HCT116 (cell line): Measurements from ENCODE around the gene DAPK2. TPM values are rescaled to one million over a fixed set of nuclear protein-coding genes. Genes with fewer than 3 reads are reported as not detected.

ENCODE experiments used
- ATAC-seq: fragments of 200-7000 bp; cut with Tn5 transposase; 2 replicates; pipeline ENCODE4 v1.9.1; 2020; ENCODE audit warnings: mild to moderate bottlenecking, moderate library complexity
- BruUV-seq: library from RNA; stranded (reverse); fragments of 400-500 nt; replicated peaks from 2 replicates; lab custom pipeline; 2021; lab: Mats Ljungman, UMichigan
- CTCF ChIA-PET: fragments of 300-600 bp; sonication (Branson Sonifier 250); formaldehyde crosslinking; loops from one replicate; lab custom pipeline; 2021; ENCODE audit warnings: antibody characterized with exemption; lab: Charles Lee
- POLR2A ChIA-PET: fragments of 300-600, 350-600 bp; sonication (Branson Sonifier 250); formaldehyde crosslinking; loops from one replicate; lab custom pipeline; 2021; ENCODE audit warnings: antibody characterized with exemption; lab: Charles Lee
- RAD21 ChIA-PET, 2 experiments: fragments of 300-600 bp; sonication (Branson Sonifier 250); formaldehyde crosslinking; loops; one replicate each; lab custom pipeline; 2023; ENCODE audit warnings: low total read pairs in 2 of 2; ENCODE audit not compliant: uncharacterized antibody in 2 of 2, unreplicated experiment in 2 of 2, low non-redundant PET in 1 of 2; lab: Charles Lee
- DNase-seq: peaks from one replicate; pipeline ENCODE4 v3.0.0-alpha.2; 2010; ENCODE audit warnings: low read depth, low spot score
- H2AFZ ChIP-seq: fragments of 200-600 bp; shearing (Covaris generic), sonication (generic); 2 replicates; pipeline ENCODE4 v1.6.1; 2017; ENCODE audit warnings: low read depth, mixed run types, mixed read lengths, antibody characterized with exemption, low read length; ENCODE audit not compliant: poor library complexity, severe bottlenecking
- H3K27ac ChIP-seq: 2 replicates; pipeline ENCODE4 v1.5.1; 2012; ENCODE audit warnings: low read depth, low read length
- H3K27me3 ChIP-seq: fragments of 200-600 bp; sonication (generic); 2 replicates; pipeline ENCODE4 v1.6.1; 2016; ENCODE audit warnings: mixed run types, low read length, mixed read lengths; ENCODE audit not compliant: insufficient read depth
- H3K36me3 ChIP-seq, 2 experiments: fragments of 200-500 bp in 1 of 2; fragments of 200-600 bp in 1 of 2; sonication (Bioruptor generic) in 1 of 2; sonication (generic) in 1 of 2; 2 replicates each; pipeline versions ENCODE4 v1.5.1 to v1.6.1; 2014 to 2016; ENCODE audit warnings: low read length in 2 of 2, inconsistent platforms in 1 of 2, mixed read lengths in 1 of 2, mixed run types in 1 of 2; ENCODE audit not compliant: insufficient read depth in 2 of 2, control insufficient read depth in 1 of 2
- H3K4me1 ChIP-seq, 2 experiments: fragments of 200-600 bp in 1 of 2; sonication (generic) in 1 of 2; 2 replicates each; pipeline versions ENCODE4 v1.5.1 to v1.6.1; 2012 to 2017; ENCODE audit warnings: low read length in 2 of 2, inconsistent platforms in 1 of 2, mild to moderate bottlenecking in 1 of 2, mixed read lengths in 1 of 2, mixed run types in 1 of 2, moderate library complexity in 1 of 2; ENCODE audit not compliant: insufficient read depth in 2 of 2, control insufficient read depth in 1 of 2
- H3K4me2 ChIP-seq: fragments of 200-600 bp; sonication (generic); 2 replicates; pipeline ENCODE4 v1.6.1; 2017; ENCODE audit warnings: mixed run types, low read length, mixed read lengths
- H3K4me3 ChIP-seq, 2 experiments: fragments of 200-600 bp in 1 of 2; sonication (generic) in 1 of 2; replicated peaks in 1 of 2; 2 replicates each; pipeline ENCODE4 v1.5.1; 2011 to 2016; ENCODE audit warnings: low read length in 2 of 2, control low read depth in 1 of 2, low read depth in 1 of 2, mild to moderate bottlenecking in 1 of 2, mixed read lengths in 1 of 2, mixed run types in 1 of 2
- H3K79me2 ChIP-seq: fragments of 200-600 bp; sonication (generic); 2 replicates; pipeline ENCODE4 v1.6.1; 2017; ENCODE audit warnings: mild to moderate bottlenecking, mixed run types, low read length, moderate library complexity, mixed read lengths; ENCODE audit not compliant: insufficient read depth
- H3K9ac ChIP-seq: fragments of 200-600 bp; sonication (generic); 2 replicates; pipeline ENCODE4 v1.6.1; 2016; ENCODE audit warnings: low read length, mixed read lengths
- H3K9me2 ChIP-seq: fragments of 200-600 bp; sonication (generic), shearing (Covaris generic); 2 replicates; pipeline ENCODE4 v1.6.1; 2017; ENCODE audit warnings: mixed run types, mild to moderate bottlenecking, moderate library complexity; ENCODE audit not compliant: insufficient read depth
- H3K9me3 ChIP-seq, 2 experiments: fragments of 200-500 bp in 1 of 2; fragments of 200-600 bp in 1 of 2; sonication (Bioruptor generic) in 1 of 2; sonication (generic) in 1 of 2; 2 replicates each; pipeline ENCODE4 v1.6.1; 2014 to 2017; ENCODE audit warnings: low read length in 2 of 2, mixed read lengths in 2 of 2, inconsistent platforms in 1 of 2, low read depth in 1 of 2, mild to moderate bottlenecking in 1 of 2, mixed run types in 1 of 2, moderate library complexity in 1 of 2; ENCODE audit not compliant: control insufficient read depth in 1 of 2, insufficient read depth in 1 of 2
- H4K20me1 ChIP-seq: fragments of 200-600 bp; sonication (generic), shearing (Covaris generic); 2 replicates; pipeline ENCODE4 v1.6.1; 2017; ENCODE audit warnings: mixed run types, mild to moderate bottlenecking, moderate library complexity; ENCODE audit not compliant: insufficient read depth
- CTCF ChIP-seq, 3 experiments: fragments of 200-600 bp in 1 of 3; sonication (generic) in 1 of 3; IDR thresholded peaks in 2 of 3; conservative IDR thresholded peaks in 1 of 3; 2 replicates each; pipeline ENCODE4 v1.5.1; 2012 to 2017; ENCODE audit warnings: low read depth in 2 of 3, low read length in 2 of 3, antibody characterized with exemption in 1 of 3, borderline replicate concordance in 1 of 3, control low read depth in 1 of 3, mild to moderate bottlenecking in 1 of 3, mixed read lengths in 1 of 3, mixed run types in 1 of 3, moderate library complexity in 1 of 3; ENCODE audit not compliant: insufficient read depth in 1 of 3
- FOSL1 ChIP-seq: IDR thresholded peaks from 2 replicates; pipeline ENCODE4 v1.6.1; 2012; ENCODE audit warnings: low read depth
- MAX ChIP-seq: IDR thresholded peaks from 2 replicates; pipeline ENCODE4 v1.6.1; 2012
- POLR2AphosphoS5 ChIP-seq: IDR thresholded peaks from 2 replicates; pipeline ENCODE4 v1.6.1; 2011; ENCODE audit warnings: mild to moderate bottlenecking, low read depth, low read length, moderate library complexity
- RAD21 ChIP-seq: IDR thresholded peaks from 2 replicates; pipeline ENCODE4 v1.6.1; 2012; ENCODE audit warnings: low read depth, mild to moderate bottlenecking
- SIN3A ChIP-seq: IDR thresholded peaks from 2 replicates; pipeline ENCODE4 v1.6.1; 2012; ENCODE audit warnings: low read depth
- ZBTB33 ChIP-seq: IDR thresholded peaks from 2 replicates; pipeline ENCODE4 v1.6.1; 2011; ENCODE audit warnings: mild to moderate bottlenecking, low read length, moderate library complexity; ENCODE audit not compliant: insufficient replicate concordance; ENCODE audit errors: extremely low read depth
- ZNF274 ChIP-seq: fragments of 200-500 bp; sonication (Bioruptor generic); IDR thresholded peaks from 2 replicates; pipeline ENCODE4 v1.6.1; 2014; ENCODE audit warnings: mild to moderate bottlenecking, low read depth, low read length, inconsistent platforms
- intact Hi-C: fragments of 100-400 bp; cut with micrococcal nuclease; formaldehyde crosslinking; loops from 2 replicates; pipeline ENCODE4 v1.10.0; 2022
- total RNA-seq: library from RNA; stranded (reverse); gene quantifications from one replicate; pipeline ENCODE4 v1.2.1, GENCODE V29; 2021; ENCODE audit not compliant: unreplicated experiment

Gene DAPK2
- total RNA-seq, 1 experiment from 2014 or later, result 4.8 TPM

DNA sequence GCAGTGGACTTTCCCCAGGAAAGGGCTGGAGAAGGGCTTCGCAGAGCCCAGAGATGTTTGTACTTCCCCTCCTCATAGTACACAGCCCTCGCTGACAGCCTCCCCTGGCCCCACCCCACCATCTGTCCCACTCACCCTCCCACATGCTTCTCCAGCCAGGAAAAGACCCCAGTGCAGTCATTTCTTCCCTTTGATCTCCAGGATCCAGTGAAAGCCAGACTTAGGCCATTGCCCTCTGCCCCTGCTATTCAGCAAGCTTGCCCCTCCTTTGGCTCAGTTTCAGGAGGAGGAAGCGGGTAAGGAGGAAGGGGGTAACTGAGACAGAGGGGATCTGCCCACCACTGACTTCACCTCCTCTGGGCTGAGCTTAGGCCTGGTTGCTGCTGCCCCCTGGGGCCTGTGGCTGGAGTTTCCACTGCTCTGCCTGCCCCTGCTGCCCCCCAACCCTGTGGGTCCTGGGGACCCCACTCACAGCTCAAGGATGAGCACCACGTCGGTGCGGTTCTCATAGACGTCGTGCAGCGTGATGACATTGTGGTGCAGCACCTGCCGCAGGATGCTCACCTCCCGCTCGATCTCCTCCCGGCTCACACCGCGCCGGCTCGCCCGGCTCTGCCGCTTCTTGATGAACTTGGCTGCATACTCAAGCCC lies 63.1 kb downstream of the DAPK2 start:
- DNase-seq, result no peak
- Histone ChIP-seq H3K4me1 (no peaks in the 10 kb centered on the region), H3K27ac (no peak overlapping the region), H4K20me1 (no peaks in the 10 kb centered on the region), H3K4me2 (no peak overlapping the region), H2AFZ (no peak overlapping the region), H3K79me2 (no peaks in the 10 kb centered on the region), H3K9me2 (no peaks in the 10 kb centered on the region), H3K27me3 (no peaks in the 10 kb centered on the region), H3K9me3 (no peaks in the 10 kb centered on the region), H3K9ac (no peak overlapping the region), H3K4me3 (no peak overlapping the region), H3K36me3 (no peaks in the 10 kb centered on the region)
- RAD21 ChIA-PET, result no interaction called here
- intact Hi-C loops, result no loop called here
- no peak for TF ChIP-seq MAX
- TF ChIP-seq FOSL1, result no peak
- no peak for TF ChIP-seq ZBTB33
- TF ChIP-seq RAD21, result peak; percentile 16; the same call in 1 of the 2 replicates
- no peak for TF ChIP-seq ZNF274
- TF ChIP-seq CTCF (IDR thresholded peaks at IDR 0.05 in 2 of 3, conservative IDR thresholded peaks at IDR 0.05 in 1 of 3; ENCODE audit: borderline replicate concordance in 1 of 3, insufficient read depth in 1 of 3, low read depth in 2 of 3, low read length in 2 of 3), result no peak
- no peak for TF ChIP-seq SIN3A
- TF ChIP-seq POLR2AphosphoS5, result no peak
- POLR2A ChIA-PET, result no interaction called here
- BruUV-seq, result no TSS peak
- CTCF ChIA-PET, result no interaction called here
- no peak for ATAC-seq
